GM13976 (cell line): ENCODE data around the gene EPHB2.
"Not testable (repeated sequence)": the region's sequence is repeated elsewhere in the genome, so short reads cannot be mapped to it uniquely, and the experiment has no call there.

Source experiments
- DNase-seq: peaks from one replicate; pipeline ENCODE4 v3.0.0; 2012; ENCODE audit warnings: low spot score
- CTCF ChIP-seq: IDR thresholded peaks from 2 replicates; pipeline ENCODE4 v1.5.1; 2012; ENCODE audit warnings: borderline replicate concordance, mild to moderate bottlenecking; ENCODE audit not compliant: insufficient read depth; ENCODE audit errors: extremely low read depth, missing control alignments, control extremely low read depth
- in situ Hi-C: fragments of 300-500 bp; cut with MboI; formaldehyde crosslinking; loops from one replicate; pipeline ENCODE4 v1.12.0; 2022; ENCODE audit warnings: low sequenced_read_pairs, mixed read lengths, inconsistent platforms; ENCODE audit not compliant: unreplicated experiment

EPHB2 gene

DNA sequence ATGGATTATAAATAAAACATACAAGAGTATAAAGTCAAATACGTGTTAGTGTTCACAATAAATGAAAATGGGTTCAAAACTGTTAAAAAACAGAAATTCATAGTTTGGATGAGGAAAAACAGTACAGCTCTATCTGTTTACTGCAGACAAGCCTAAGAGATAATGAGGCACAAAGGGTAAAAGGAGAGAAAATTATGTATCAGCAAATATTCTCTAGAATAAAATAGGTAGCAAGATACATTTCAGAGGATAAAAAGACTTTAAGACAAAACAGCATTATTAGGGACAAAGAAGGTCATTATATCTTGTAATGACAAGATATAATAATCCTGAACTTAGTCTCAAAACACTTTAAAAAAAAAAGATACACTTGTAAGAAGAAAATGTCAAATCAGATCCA lies 123.1 kb downstream of the EPHB2 start:
- DNase-seq, result no peak
- TF ChIP-seq CTCF, result no peak
- in situ Hi-C loops, result no loop called here

DNA sequence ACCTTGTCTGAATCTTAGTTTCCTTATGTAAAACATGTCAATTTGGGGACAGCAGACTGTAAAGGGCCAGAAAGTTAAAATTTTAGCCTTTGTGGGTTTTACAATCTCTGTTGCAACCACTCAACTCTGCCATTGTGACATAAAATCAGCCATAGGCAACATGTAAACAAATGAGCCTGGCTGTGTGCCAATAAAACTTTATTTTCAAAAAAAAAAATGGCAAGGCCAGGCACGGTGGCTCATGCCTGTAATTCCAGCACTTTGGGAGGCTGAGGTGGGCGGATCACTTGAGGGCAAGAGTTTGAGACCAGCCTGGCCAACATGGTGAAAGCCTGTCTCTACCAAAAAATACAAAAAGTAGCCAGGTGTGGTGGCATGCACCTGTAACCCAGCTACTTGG lies 123.8 kb downstream of the EPHB2 start:
- DNase-seq, in situ Hi-C loops: not testable (repeated sequence)

DNA sequence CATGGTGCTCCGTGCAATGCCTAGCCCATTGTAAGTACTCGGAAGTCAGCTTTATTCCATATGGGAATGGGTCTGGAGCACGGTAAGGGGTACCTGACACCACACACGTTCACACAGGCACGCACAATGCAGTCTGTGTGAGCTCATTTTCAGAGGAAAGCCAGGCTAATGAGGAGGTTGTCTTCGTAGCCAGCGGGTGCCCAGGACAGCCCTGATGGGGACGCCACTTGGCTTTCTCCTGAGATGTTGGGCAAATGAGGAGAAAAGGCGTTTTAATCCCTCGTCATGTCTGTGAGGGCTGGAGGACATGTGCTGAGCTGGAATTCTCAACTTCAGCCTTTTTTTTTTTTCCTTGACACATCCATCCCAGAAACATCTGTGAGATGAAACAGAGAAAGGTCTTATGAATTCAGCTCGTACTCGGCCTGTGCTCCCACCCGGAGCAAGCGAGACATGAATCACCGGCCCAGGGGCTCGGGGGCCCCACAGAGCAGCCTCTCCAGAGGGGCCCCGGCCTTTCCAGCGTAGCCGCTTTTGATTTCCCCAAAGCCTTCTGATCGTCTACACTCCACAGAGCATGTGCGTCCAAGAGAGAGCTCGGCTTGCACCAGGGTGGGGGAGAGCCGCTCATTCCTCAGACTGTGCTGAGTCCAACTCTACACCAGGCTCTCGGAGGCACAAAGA lies 125.1 kb downstream of the EPHB2 start:
- in situ Hi-C loops, result no loop called here
- no peak for TF ChIP-seq CTCF
- DNase-seq, result no peak

GRCh38 chr1:22836850-22837249 lies 126.2 kb downstream of the EPHB2 start:
- TF ChIP-seq CTCF, result no peak
- in situ Hi-C loops, result no loop called here
- DNase-seq, result no peak

GRCh38 chr1:22837332-22837731 lies 126.7 kb downstream of the EPHB2 start:
- no peak for DNase-seq
- TF ChIP-seq CTCF, result no peak
- in situ Hi-C loops, result no loop called here

GRCh38 chr1:22838965-22839364 lies 128.3 kb downstream of the EPHB2 start:
- no peak for DNase-seq
- no peak for TF ChIP-seq CTCF
- in situ Hi-C loops, result no loop called here

- in situ Hi-C loops, result no loop called here
- no peak for DNase-seq
- TF ChIP-seq CTCF, result no peak
Measured at GRCh38 chr1:22839806-22840205, 129.2 kb downstream of the EPHB2 start.
